ENCODE measurements around the gene CATSPERD.

Gene CATSPERD, protein sequence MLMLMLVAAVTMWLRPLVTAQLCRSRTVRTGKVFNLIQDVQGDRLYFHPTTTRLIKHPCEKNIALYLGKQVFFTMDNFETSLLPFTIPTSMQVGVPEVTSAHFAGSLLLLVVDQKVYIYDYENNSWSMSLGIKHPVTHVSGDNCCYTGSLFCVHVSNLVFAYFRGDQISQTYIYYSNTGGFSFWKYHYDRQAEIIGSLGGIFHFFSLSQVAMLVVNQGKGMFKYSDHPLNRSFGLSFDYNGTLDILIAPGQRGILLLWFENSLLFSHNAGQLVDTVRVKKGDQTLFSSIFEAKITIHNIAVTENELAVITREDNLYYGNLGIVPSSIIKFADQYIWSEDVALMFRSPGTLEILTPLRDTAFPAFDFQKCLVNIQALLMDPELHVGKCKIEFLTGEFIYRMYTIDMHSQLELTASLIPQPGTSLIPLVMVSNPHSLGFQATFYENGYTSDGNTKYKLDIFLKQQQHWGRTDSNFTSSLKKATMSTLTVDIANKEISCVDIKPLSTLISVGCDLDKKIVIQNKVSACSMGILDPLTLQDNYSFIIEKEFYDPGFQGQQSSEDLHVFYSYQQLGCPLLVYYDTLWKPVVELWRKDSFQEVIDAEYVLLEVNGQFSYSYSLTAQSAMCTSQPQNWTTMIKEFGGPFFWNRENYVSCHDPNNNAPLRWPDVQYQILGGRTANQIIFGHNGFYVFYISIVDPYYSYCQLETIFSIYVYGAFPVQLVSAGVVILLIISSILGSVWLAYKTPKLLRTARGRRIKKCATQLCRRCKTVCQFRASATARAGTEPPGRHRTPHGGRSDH

DNA sequence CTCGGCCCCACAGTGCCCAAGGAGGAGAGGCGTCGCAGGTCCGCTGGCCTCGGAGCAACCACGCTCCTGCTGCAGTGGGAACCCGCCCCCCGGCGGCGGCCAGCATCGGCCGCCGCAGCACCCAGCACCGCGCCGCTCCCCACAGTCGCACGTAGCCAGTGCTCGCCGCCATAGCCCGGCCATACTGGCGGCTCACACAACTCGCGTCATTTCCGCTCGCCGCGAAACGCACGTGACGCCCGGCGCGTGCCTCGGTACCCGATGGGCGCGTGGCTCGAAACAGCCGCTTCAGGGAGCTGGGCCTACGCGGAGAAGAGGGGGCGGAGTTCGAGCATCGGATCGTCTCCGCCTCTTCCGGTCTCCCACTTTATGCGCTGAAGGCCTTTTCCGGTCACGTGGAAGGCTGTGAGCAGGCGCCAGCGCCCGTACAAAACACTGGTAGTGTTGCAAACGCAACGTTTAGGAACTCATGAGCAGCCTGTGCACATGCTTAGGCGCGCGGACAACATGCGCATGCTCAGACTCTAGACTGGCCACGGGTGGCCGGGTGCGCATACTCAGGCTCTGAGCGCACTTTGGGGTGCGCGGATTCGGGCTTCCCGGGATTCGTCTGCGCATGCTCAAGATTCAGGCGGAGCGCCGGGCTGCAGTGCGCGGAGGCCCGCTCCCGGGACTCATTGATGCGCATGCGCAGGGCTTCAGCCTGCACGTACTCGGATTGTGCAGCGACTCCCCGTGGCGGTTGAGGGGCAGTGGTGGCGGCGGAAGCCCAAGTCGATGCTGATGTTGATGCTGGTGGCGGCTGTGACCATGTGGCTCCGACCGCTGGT is at the start of gene CATSPERD, which contains the start of gene LONP1:
CATSPERD (plus strand) TSS at position 677 of the 830 bp plus-strand sequence; CDS start at position 778, 101 bp downstream.
LONP1 (minus strand) TSS at position 186 of the 830 bp plus-strand sequence; CDS start at position 172, 14 bp downstream.
- H3K36me3 ChIP-seq (ENCODE audit: control insufficient read depth, insufficient read depth, low read length): peaks cover 15% of the 10 kb centered on the region
- no peaks in the 10 kb centered on the region for H3K27me3 ChIP-seq (ENCODE audit: control insufficient read depth, insufficient read depth, low read length)
- peak within 1 kb of the TSS; percentile 82 for H3K4me3 ChIP-seq (ENCODE audit: low read depth, low read length)
- H3K27ac ChIP-seq (ENCODE audit: low read depth, low read length): peak within 1 kb of the TSS; percentile 100
- peaks cover 9% of the 10 kb centered on the region; the same call in 1 of the 2 replicates for H3K4me1 ChIP-seq (ENCODE audit: control insufficient read depth, insufficient read depth, low read length)
- H3K9ac ChIP-seq (ENCODE audit: low read depth, low read length): peak within 1 kb of the TSS; percentile 96
- H3K9me3 ChIP-seq (ENCODE audit: control insufficient read depth, insufficient read depth, low read length): no peaks in the 10 kb centered on the region

DNA sequence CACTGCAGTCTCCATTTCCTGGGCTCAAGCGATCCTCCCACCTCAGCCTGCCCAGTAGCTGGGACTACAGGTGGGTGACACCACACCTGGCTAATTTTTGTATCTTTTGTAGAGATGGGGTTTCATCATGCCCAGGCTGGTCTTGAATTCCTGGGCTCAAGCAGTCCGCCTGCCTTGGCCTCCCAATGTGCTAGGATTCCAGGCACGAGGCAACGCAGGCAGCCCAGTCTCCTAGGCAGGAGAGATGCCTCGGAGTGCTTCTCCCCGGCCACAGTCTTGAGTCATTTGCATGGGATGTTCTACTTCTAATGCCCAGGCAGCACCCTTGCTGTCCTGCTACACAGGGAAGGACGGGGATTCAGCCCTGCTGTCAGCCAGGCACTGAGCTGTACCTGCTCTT is 48.8 kb upstream of the CATSPERD start:
- Histone ChIP-seq H3K4me1 (ENCODE audit: control insufficient read depth, insufficient read depth, low read length) (peaks cover 7% of the 10 kb centered on the region; the same call in 1 of the 2 replicates), H3K9ac (ENCODE audit: low read depth, low read length) (no peak overlapping the region), H3K9me3 (ENCODE audit: control insufficient read depth, insufficient read depth, low read length) (no peaks in the 10 kb centered on the region), H3K27me3 (ENCODE audit: control insufficient read depth, insufficient read depth, low read length) (no peaks in the 10 kb centered on the region), H3K27ac (ENCODE audit: low read depth, low read length) (no peak overlapping the region), H3K4me3 (ENCODE audit: low read depth, low read length) (no peak overlapping the region), H3K36me3 (ENCODE audit: control insufficient read depth, insufficient read depth, low read length) (peaks cover 40% of the 10 kb centered on the region)

DNA sequence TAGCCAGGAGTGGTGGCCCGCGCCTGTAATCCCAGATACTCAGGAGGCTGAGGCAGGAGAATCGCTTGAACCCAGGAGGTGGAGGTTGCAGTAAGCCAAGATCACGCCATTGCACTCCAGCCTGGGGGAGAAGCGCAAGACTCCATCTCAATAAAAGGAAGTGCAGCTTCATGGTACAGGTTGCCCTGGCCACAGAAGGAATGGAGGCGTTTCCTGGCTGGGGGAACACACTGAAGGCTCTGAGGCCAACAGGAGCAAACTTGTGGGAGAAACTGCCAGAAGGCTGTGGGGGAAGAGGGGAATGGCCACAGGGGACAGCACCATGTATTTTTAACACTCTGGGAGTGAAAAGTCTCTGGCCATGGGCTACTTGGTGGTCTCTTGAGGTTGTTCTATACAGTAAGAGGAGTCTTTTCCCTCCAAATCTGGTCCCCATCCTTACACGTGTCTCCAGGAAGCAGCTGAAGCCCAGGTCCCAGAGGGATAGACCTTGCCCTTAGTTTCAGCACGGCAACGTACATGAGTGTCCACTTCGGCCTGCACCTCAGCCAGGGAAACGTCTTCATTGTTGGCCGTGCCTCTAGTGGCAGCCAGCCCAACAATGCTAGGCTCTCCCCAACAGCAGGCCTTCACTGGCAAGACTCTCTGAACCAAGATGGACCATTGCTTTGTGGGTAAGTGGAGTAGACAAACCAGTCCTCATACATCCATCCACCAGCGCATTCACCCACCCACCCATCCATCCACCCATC is 47.6 kb upstream of the CATSPERD start:
- Histone ChIP-seq H3K4me1 (ENCODE audit: control insufficient read depth, insufficient read depth, low read length) (peaks cover 1% of the 10 kb centered on the region; the same call in 1 of the 2 replicates), H3K27ac (ENCODE audit: low read depth, low read length) (no peak overlapping the region), H3K9me3 (ENCODE audit: control insufficient read depth, insufficient read depth, low read length) (no peaks in the 10 kb centered on the region), H3K27me3 (ENCODE audit: control insufficient read depth, insufficient read depth, low read length) (no peaks in the 10 kb centered on the region), H3K36me3 (ENCODE audit: control insufficient read depth, insufficient read depth, low read length) (peaks cover 27% of the 10 kb centered on the region), H3K4me3 (ENCODE audit: low read depth, low read length) (no peak overlapping the region), H3K9ac (ENCODE audit: low read depth, low read length) (no peak overlapping the region)

DNA sequence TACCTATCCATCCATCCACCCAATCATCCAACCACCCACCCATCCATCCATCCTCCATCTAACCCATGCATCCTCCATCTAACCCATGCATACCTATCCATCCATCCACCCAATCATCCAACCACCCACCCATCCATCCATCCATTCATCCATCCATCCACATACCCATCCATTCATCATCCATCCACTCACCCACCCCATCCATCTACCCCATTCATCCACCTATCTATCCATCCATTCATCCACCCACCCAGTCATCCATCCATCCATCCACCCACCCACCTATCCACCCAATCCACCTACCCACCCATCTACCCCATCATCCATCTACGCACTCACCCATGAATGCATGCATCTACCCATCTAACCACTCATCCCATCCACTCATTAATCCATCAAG is 46.7 kb upstream of the CATSPERD start:
- Histone ChIP-seq H3K27ac (ENCODE audit: low read depth, low read length) (no peak overlapping the region), H3K9ac (ENCODE audit: low read depth, low read length) (no peak overlapping the region), H3K36me3 (ENCODE audit: control insufficient read depth, insufficient read depth, low read length) (peaks cover 20% of the 10 kb centered on the region), H3K9me3 (ENCODE audit: control insufficient read depth, insufficient read depth, low read length) (no peaks in the 10 kb centered on the region), H3K4me1 (ENCODE audit: control insufficient read depth, insufficient read depth, low read length) (no peaks in the 10 kb centered on the region), H3K4me3 (ENCODE audit: low read depth, low read length) (no peak overlapping the region), H3K27me3 (ENCODE audit: control insufficient read depth, insufficient read depth, low read length) (no peaks in the 10 kb centered on the region)

DNA sequence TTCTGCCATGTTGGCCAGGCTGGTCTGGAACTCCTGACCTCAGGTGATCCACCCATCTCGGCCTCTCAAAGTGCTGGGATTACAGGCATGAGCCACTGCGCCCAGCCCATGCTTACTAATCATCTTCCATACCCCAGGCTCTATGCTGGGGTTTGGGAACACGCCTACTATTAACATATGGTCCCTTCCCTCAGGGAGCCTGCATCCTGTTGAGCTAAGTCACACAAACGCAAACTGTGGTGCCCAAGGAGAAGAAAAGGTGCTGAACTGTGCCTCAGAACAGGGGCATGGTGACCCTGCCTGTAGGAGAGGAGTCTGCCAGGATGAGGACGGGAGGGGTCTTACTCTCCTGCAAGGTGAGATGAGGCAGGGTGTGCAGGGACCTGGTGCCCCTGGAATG is 45.7 kb upstream of the CATSPERD start:
- H3K36me3 ChIP-seq (ENCODE audit: control insufficient read depth, insufficient read depth, low read length): peaks cover 10% of the 10 kb centered on the region
- H3K9ac ChIP-seq (ENCODE audit: low read depth, low read length): no peak overlapping the region
- no peaks in the 10 kb centered on the region for H3K27me3 ChIP-seq (ENCODE audit: control insufficient read depth, insufficient read depth, low read length)
- no peak overlapping the region for H3K4me3 ChIP-seq (ENCODE audit: low read depth, low read length)
- H3K9me3 ChIP-seq (ENCODE audit: control insufficient read depth, insufficient read depth, low read length): no peaks in the 10 kb centered on the region
- no peak overlapping the region for H3K27ac ChIP-seq (ENCODE audit: low read depth, low read length)
- H3K4me1 ChIP-seq (ENCODE audit: control insufficient read depth, insufficient read depth, low read length): 0 out of 2 replicates have a peak, but pooled peaks cover 3% of the 10 kb centered on the region

DNA sequence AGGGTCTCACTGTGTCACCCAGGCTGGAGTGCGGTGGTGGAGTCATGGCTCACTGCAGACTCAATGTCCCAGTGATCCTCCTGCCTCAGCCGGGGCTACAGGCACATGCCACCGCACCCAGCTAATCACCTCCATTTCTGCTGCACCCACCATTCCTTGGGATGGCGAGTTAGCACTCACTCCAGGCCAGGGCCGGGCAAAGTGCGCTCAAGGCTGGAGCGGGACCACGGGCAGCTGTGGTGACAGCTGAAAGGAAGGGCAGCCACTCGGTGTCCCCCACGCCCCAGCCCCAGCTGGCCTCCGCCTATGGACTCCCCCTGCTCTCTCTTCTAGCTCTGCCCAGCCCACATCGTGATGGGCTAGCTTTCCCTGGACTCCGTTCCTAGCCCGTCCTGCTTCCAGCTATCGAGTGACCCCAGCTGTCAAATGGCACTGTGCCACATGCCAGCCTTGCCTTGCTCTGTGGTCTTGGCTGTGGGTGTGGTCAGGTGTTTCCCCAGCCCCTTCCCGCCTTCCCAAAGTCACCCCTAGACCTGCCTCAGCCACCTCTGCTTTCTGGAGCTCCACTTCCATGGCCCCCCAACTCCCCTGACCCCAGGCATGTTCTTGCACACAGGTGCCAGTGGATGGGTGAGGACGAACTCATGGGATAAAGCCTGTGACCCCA is 44.2 kb upstream of the CATSPERD start:
- H3K4me1 ChIP-seq (ENCODE audit: control insufficient read depth, insufficient read depth, low read length): 0 out of 2 replicates have a peak, but pooled peaks cover 6% of the 10 kb centered on the region
- H3K27ac ChIP-seq (ENCODE audit: low read depth, low read length): no peak overlapping the region
- no peaks in the 10 kb centered on the region for H3K27me3 ChIP-seq (ENCODE audit: control insufficient read depth, insufficient read depth, low read length)
- no peak overlapping the region for H3K9ac ChIP-seq (ENCODE audit: low read depth, low read length)
- H3K36me3 ChIP-seq (ENCODE audit: control insufficient read depth, insufficient read depth, low read length): 0 out of 2 replicates have a peak, but pooled peaks cover 6% of the 10 kb centered on the region
- no peaks in the 10 kb centered on the region for H3K9me3 ChIP-seq (ENCODE audit: control insufficient read depth, insufficient read depth, low read length)
- no peak overlapping the region for H3K4me3 ChIP-seq (ENCODE audit: low read depth, low read length)

DNA sequence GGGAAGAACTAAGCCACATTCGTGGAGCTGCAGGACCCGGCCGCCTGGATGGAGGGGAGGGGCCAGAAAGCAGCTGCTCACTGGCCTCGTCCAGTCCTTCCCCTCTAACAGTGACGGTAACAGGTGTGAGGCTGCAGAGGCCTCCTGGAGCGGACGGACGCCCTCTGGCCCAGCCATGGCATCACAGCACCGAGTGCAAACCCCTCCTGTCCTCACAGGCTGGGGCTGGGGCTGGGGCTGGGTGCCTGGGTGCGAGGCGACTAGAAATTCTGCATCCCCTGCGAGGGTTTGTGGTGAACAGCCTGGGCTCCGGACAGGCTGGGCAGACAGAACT is 43.7 kb upstream of the CATSPERD start:
- H3K9ac ChIP-seq (ENCODE audit: low read depth, low read length): no peak overlapping the region
- H3K4me1 ChIP-seq (ENCODE audit: control insufficient read depth, insufficient read depth, low read length): 0 out of 2 replicates have a peak, but pooled peaks cover 6% of the 10 kb centered on the region
- no peaks in the 10 kb centered on the region for H3K9me3 ChIP-seq (ENCODE audit: control insufficient read depth, insufficient read depth, low read length)
- H3K36me3 ChIP-seq (ENCODE audit: control insufficient read depth, insufficient read depth, low read length): 0 out of 2 replicates have a peak, but pooled peaks cover 4% of the 10 kb centered on the region
- no peaks in the 10 kb centered on the region for H3K27me3 ChIP-seq (ENCODE audit: control insufficient read depth, insufficient read depth, low read length)
- no peak overlapping the region for H3K4me3 ChIP-seq (ENCODE audit: low read depth, low read length)
- H3K27ac ChIP-seq (ENCODE audit: low read depth, low read length): no peak overlapping the region

DNA sequence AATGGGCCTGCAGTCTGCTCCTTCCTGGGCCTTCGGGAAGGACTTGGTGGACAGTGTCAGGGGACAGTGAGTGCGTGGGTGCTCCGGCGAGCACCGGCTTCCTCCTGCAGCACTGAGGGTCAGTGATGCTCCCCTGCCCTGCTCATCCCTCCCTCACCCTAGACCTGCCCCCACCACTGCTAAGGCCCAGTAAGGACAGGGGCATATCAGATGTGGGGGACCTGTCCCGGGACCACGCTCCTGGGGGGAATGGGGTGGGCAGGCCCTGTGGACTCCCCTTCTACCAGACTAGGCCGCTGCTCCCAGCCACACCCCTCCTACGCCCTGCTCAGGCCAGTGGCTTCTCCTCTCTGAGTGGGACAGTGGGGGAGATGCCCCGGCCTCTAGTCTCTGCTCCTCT is 43.3 kb upstream of the CATSPERD start:
- H3K27ac ChIP-seq (ENCODE audit: low read depth, low read length): no peak overlapping the region
- 0 out of 2 replicates have a peak, but pooled peaks cover 6% of the 10 kb centered on the region for H3K4me1 ChIP-seq (ENCODE audit: control insufficient read depth, insufficient read depth, low read length)
- no peak overlapping the region for H3K9ac ChIP-seq (ENCODE audit: low read depth, low read length)
- no peaks in the 10 kb centered on the region for H3K9me3 ChIP-seq (ENCODE audit: control insufficient read depth, insufficient read depth, low read length)
- no peak overlapping the region for H3K4me3 ChIP-seq (ENCODE audit: low read depth, low read length)
- H3K36me3 ChIP-seq (ENCODE audit: control insufficient read depth, insufficient read depth, low read length): 0 out of 2 replicates have a peak, but pooled peaks cover 4% of the 10 kb centered on the region
- no peaks in the 10 kb centered on the region for H3K27me3 ChIP-seq (ENCODE audit: control insufficient read depth, insufficient read depth, low read length)

DNA sequence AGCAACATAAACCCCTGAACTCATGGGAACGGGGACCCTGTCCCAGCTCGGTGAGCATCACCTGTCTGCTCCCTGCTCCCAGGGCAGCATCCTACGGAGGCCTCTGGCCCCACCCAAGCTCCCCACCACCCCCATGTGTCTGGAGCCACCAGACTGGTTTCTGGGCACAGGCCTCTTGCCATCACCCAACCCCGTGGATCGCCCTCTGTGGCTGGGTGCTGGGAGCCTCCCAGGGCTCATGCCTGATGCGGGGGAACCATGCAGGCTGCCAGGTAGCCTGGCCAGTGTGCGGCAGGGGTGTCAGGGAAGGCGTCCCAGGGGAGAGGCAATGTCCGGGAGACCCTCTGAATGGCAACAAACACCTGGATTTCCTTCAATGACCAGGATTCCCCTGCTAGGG is 42.9 kb upstream of the CATSPERD start:
- H3K27ac ChIP-seq (ENCODE audit: low read depth, low read length): no peak overlapping the region
- no peaks in the 10 kb centered on the region for H3K27me3 ChIP-seq (ENCODE audit: control insufficient read depth, insufficient read depth, low read length)
- 0 out of 2 replicates have a peak, but pooled peaks cover 6% of the 10 kb centered on the region for H3K4me1 ChIP-seq (ENCODE audit: control insufficient read depth, insufficient read depth, low read length)
- H3K4me3 ChIP-seq (ENCODE audit: low read depth, low read length): no peak overlapping the region
- H3K36me3 ChIP-seq (ENCODE audit: control insufficient read depth, insufficient read depth, low read length): 0 out of 2 replicates have a peak, but pooled peaks cover 4% of the 10 kb centered on the region
- no peak overlapping the region for H3K9ac ChIP-seq (ENCODE audit: low read depth, low read length)
- no peaks in the 10 kb centered on the region for H3K9me3 ChIP-seq (ENCODE audit: control insufficient read depth, insufficient read depth, low read length)

Data from HUES48 (cell line).